ENCODE results near the gene GPATCH11. TPM values are rescaled to one million over a fixed set of nuclear protein-coding genes. Genes with fewer than 3 reads are reported as not detected.

Gene GPATCH11
- polyA plus RNA-seq (ENCODE audit: insufficient read length in 10 of 10), result 10 to 100 TPM in 2 of 10 donors, 1 to 10 TPM in 8; 6.3 to 10.4 (median 8.1) TPM
- long read RNA-seq, donor 1, partial matches to known transcripts, result 8 of 9 reads
- long read RNA-seq, donor 1, other reads (novel, unspliced or antisense), result 0 of 9 reads
- long read RNA-seq, donor 2, result 0 reads
- long read RNA-seq, donor 3, result 0 reads
- long read RNA-seq, donor 4, partial matches to known transcripts, result 0 of 2 reads
- long read RNA-seq, donor 4, other reads (novel, unspliced or antisense), result 0 of 2 reads
- long read RNA-seq, donor 5, result 0 reads
- long read RNA-seq, donor 6, result 0 reads
- long read RNA-seq, donor 7, partial matches to known transcripts, result 0 of 2 reads
- long read RNA-seq, donor 7, other reads (novel, unspliced or antisense), result 0 of 2 reads
- long read RNA-seq, donor 8, partial matches to known transcripts, result 0 of 1 reads
- long read RNA-seq, donor 8, other reads (novel, unspliced or antisense), result 0 of 1 reads
- long read RNA-seq, donor 9, result 0 reads

GRCh38 chr2:37083873-37084794 is at the start of gene GPATCH11, which contains the start of gene HEATR5B:
TSS of gene GPATCH11 (plus strand) at chr2:37084518. CDS start at chr2:37088382, 3,864 bp downstream.
TSS of gene HEATR5B (minus strand) at chr2:37084372. CDS start at chr2:37083414, 958 bp downstream.
- DNase-seq, result peak; percentile 97 to 99 (median 99)

GRCh38 chr2:37037771-37038170 is 46.5 kb upstream of the GPATCH11 start:
- DNase-seq, result no peak

GRCh38 chr2:37039580-37039979 is 44.7 kb upstream of the GPATCH11 start:
- DNase-seq, result no peak

DNA sequence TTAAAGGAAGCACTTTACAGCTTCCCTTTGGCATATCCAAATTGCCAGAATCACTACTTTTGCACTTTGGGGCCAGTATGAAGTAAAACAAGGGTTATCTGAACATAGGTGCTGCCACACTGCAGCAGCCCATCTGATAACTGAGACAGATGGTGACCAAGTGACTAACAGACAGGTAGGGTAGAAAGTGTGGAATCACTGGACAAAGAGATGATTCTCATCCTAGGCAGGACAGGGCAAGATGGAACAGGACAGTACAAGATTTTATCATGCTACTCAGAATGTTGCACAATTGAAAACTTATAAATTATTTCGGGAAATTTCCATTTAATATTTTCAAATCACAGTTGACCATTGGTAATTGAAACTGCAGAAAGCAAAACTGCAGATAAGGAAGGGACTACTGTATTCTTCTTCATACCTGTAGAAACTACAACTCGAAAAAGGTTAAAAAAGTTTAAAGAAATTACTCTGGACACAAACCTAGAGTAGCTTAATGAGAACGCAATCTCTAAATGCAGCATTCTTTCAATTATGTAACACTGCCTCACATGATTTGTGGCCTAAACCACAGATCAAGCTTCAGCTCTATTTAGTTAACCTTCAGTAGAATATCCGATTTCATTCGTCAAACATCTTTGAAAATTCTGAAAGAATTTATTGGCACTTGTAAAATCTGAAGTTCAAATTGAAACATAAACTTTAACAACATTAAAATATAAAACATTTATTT is 31.6 kb upstream of the GPATCH11 start:
- no peak for DNase-seq

GRCh38 chr2:37059841-37060240 is 24.5 kb upstream of the GPATCH11 start:
- no peak for DNase-seq

GRCh38 chr2:37060446-37060845 is 23.9 kb upstream of the GPATCH11 start:
- no peak for DNase-seq

- no peak for DNase-seq
Measured at GRCh38 chr2:37061013-37061711, 23.2 kb upstream of the GPATCH11 start.

- DNase-seq, result no peak
Measured at GRCh38 chr2:37061776-37062175, 22.5 kb upstream of the GPATCH11 start.

DNA sequence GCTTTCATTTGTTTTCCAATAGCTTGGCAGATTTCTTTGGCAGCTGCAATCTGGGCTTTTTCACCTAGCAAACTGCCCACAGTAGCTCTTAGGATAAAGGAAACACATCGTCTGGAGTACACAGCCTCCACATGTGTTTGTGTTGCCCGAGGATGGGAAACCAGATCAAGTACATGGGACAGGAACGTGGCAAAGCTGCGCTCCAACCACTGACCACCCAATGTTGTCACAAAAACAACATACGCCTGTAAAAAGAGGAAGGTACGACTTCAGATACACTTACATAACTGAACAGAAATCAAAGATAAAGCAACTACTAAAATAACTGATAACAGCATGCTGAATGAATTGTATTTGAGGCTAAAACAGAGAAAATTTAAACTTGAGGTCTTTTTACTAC is 15.6 kb upstream of the GPATCH11 start:
- DNase-seq, result no peak

- DNase-seq, result no peak
Measured at GRCh38 chr2:37070931-37071330, 13.4 kb upstream of the GPATCH11 start.

GRCh38 chr2:37080266-37080665 is 4.1 kb upstream of the GPATCH11 start:
- peak in 1 of 3 donors; percentile 9 for DNase-seq

GRCh38 chr2:37080689-37081088 is 3.6 kb upstream of the GPATCH11 start:
- no peak for DNase-seq

DNA sequence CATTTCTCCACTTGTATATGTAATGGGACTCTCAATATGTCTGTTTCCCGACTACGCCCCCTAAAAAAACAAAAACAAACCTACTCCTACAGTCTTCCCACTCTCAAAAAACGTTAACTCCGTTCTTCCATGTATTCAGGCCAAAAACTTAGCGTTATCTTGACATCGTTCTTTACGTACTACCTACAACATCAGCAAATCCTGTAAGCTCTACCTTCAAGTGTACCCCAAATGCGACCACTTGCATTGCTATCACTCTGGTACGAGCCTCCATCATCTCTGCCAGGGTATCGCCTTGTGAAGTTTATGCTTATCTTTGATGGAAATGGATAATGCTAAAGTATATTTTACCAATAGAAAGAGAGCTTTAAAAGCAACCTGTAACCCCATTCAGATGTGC is 479 bp downstream of the GPATCH11 start:
- no peak for DNase-seq

- no peak for DNase-seq
Measured at GRCh38 chr2:37085731-37086147, 1.4 kb downstream of the GPATCH11 start.

GRCh38 chr2:37090019-37090477 is 5.7 kb downstream of the GPATCH11 start:
- no peak for DNase-seq

- no peak for DNase-seq
Measured at GRCh38 chr2:37091873-37092272, 7.6 kb downstream of the GPATCH11 start.

GRCh38 chr2:37096568-37096967 is 12.2 kb downstream of the GPATCH11 start:
- no peak for DNase-seq

DNA sequence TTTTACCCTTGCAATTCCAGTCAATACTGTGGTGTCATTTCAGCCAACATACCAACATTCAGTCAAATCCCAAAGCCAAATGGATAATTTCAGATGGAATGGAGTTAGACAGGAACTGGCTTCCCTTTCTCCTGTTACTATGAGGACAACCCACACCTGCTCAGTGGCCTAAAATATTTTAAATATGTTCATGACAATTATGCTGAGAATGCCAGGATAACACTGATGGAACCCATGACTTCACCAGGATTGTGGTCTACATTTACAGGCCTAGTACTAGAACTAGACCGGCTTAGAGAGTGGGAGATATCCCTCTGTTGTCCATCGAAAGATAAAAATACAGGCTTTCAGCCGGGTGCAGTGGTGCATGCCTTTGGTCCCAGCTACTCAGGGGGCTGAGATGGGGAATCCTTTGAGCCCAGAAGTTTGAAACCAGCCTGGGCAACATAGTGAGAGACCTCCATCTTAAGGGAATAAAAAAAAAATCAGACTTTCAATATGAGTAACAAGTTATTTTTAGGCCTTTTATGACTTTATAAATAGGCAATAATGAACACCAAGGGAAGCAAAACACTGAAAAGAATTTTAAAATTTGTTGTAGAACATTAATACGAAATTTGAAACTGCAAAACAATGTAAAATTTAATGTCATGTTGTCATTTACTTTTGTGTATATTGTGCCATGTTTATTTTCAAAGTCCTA is 14.2 kb downstream of the GPATCH11 start:
- no peak for DNase-seq

- DNase-seq, result no peak
Measured at GRCh38 chr2:37100054-37100453, 15.7 kb downstream of the GPATCH11 start.

DNA sequence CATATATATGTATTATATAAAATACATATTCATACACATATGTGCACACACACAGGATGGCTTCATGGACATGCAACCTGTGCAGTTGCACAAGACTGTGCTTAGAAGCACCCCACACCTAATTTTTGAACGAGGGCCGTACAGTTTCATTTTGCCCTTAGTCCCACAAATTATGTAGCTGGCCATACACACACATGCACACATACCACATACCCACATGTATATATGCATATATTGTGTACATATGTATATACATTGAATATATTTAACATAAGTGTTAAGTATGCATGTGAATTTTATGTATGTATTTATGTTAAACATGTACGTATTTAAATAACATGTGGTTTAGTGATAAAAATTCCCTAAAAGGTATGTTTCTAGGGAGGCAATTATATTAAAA is 18.3 kb downstream of the GPATCH11 start:
- DNase-seq, result no peak

Data from muscle of back (tissue), 13 donors.